SU-DHL-6 (cell line): ENCODE results near the gene TMEM171.

ENCODE experiments used
- CTCF ChIP-seq: fragments of 200-600 bp; sonication (generic); IDR thresholded peaks from one replicate; pipeline ENCODE4 v1.5.1; 2017; ENCODE audit warnings: antibody characterized with exemption, mild to moderate bottlenecking, low read length, moderate library complexity; ENCODE audit not compliant: insufficient read depth, poor library complexity, severe bottlenecking
- EZH2phosphoT487 ChIP-seq: fragments of 200-600 bp; sonication (generic), shearing (Covaris generic); conservative IDR thresholded peaks from 2 replicates; pipeline ENCODE4 v1.6.1; 2018; ENCODE audit warnings: mild to moderate bottlenecking, antibody characterized with exemption, low read length, moderate library complexity, mixed read lengths

GRCh38 chr5:73150876-73151275, 30.5 kb downstream of the TMEM171 start:
- TF ChIP-seq CTCF (no peak), EZH2phosphoT487 (no peak)
